Body of pancreas (tissue), 4 donors: Measurements from ENCODE around the gene FBXO28. TPM values are rescaled to one million over a fixed set of nuclear protein-coding genes. Genes with fewer than 3 reads are reported as not detected.

Experiments
- ATAC-seq: fragments of 150-250 bp; one replicate; pipeline ENCODE4 v1.9.1; 2016
- DNase-seq, 4 donors: peaks; one replicate each; pipeline ENCODE4 v3.0.0-alpha.2; 2019
- H3K27ac ChIP-seq, 4 donors: fragments of 200-600 bp; sonication (generic); 1 replicate in 3 of 4; 2 replicates in 1 of 4; pipeline versions ENCODE4 v1.5.1 to v1.6.1; 2016 to 2019; ENCODE audit warnings: mild to moderate bottlenecking in 1 of 4, mixed read lengths in 1 of 4, moderate library complexity in 1 of 4
- H3K27me3 ChIP-seq, 2 donors: fragments of 200-600 bp; sonication (generic); one replicate each; pipeline ENCODE4 v1.6.0; 2016; ENCODE audit warnings: mild to moderate bottlenecking in 1 of 2
- H3K36me3 ChIP-seq, 2 donors: fragments of 200-600 bp; sonication (generic); replicated peaks in 1 of 2; 2 replicates each; pipeline ENCODE4 v1.5.1; 2016; ENCODE audit warnings: low read depth in 2 of 2; ENCODE audit not compliant: insufficient read depth in 1 of 2
- H3K4me1 ChIP-seq: fragments of 200-600 bp; sonication (generic); one replicate; pipeline ENCODE4 v1.6.0; 2016
- H3K4me3 ChIP-seq, 2 donors: fragments of 200-600 bp; sonication (generic); 1 replicate in 1 of 2; 2 replicates in 1 of 2; pipeline ENCODE4 v1.5.1; 2016 to 2019
- H3K9me3 ChIP-seq, 3 donors: fragments of 200-600 bp; sonication (generic); 1 replicate in 2 of 3; 2 replicates in 1 of 3; pipeline ENCODE4 v1.5.1; 2016
- CTCF ChIP-seq, 7 experiments: fragments of 450-650 bp in 4 of 7; fragments of 200-600 bp in 3 of 7; sonication (generic) in 3 of 7; IDR thresholded peaks; one replicate each; pipeline ENCODE4 v1.5.1; 2016 to 2019; ENCODE audit warnings: antibody characterized with exemption in 7 of 7
- POLR2A ChIP-seq, 3 donors: fragments of 450-650 bp; IDR thresholded peaks; one replicate each; pipeline ENCODE4 v1.6.1; 2016; ENCODE audit warnings: antibody characterized with exemption in 3 of 3, mild to moderate bottlenecking in 2 of 3
- WGBS, 2 donors: methylation state at CpG; one replicate each; pipeline ENCODE4 v1.1.5; 2017; 5-methylcytosine and 5-hydroxymethylcytosine counted together
- intact Hi-C: fragments of 100-400 bp; cut with DNase I; formaldehyde crosslinking; loops from one replicate; pipeline ENCODE4 v1.15.1; 2023
- total RNA-seq, 2 donors: library from RNA; depleted of rRNA; stranded (reverse); fragments of >200 nt; gene quantifications; one replicate each; pipeline ENCODE4 v1.1.0, GENCODE V29; 2016

FBXO28 gene
- total RNA-seq, 2 donors from 2014 or later: 3.0 to 13.7 TPM

GRCh38 chr1:224133741-224134299 lies 19.9 kb downstream of the FBXO28 start:
- H3K9me3 ChIP-seq: no peaks in the 10 kb centered on the region
- no peak overlapping the region for H3K27ac ChIP-seq
- ATAC-seq (no peak), DNase-seq (no peak)
- H3K4me1 ChIP-seq: peaks cover 4% of the 10 kb centered on the region
- no peaks in the 10 kb centered on the region for H3K27me3 ChIP-seq
- H3K4me3 ChIP-seq: no peak overlapping the region
- intact Hi-C loops: no loop called here
- TF ChIP-seq CTCF (IDR thresholded peaks at IDR 0.05) (no peak), POLR2A (IDR thresholded peaks at IDR 0.05) (no peak)
- H3K36me3 ChIP-seq: peaks cover 0 to 8% of the 10 kb centered on the region in 2 donors
- 77 to 92% methylated on average over 5 of the region's 5 CpGs for WGBS, 2 donors

GRCh38 chr1:224137518-224137917 lies 23.6 kb downstream of the FBXO28 start:
- Histone ChIP-seq H3K36me3 (peaks cover 0 to 6% of the 10 kb centered on the region in 2 donors), H3K9me3 (no peaks in the 10 kb centered on the region), H3K4me3 (no peak overlapping the region), H3K27ac (no peak overlapping the region), H3K4me1 (peaks cover 4% of the 10 kb centered on the region), H3K27me3 (no peaks in the 10 kb centered on the region)
- ATAC-seq (no peak), DNase-seq (no peak)
- intact Hi-C loops: no loop called here
- TF ChIP-seq CTCF (IDR thresholded peaks at IDR 0.05) (no peak), POLR2A (IDR thresholded peaks at IDR 0.05) (no peak)

GRCh38 chr1:224138198-224138597 lies 24.3 kb downstream of the FBXO28 start:
- TF ChIP-seq CTCF (IDR thresholded peaks at IDR 0.05) (no peak), POLR2A (IDR thresholded peaks at IDR 0.05) (no peak)
- ATAC-seq (no peak), DNase-seq (no peak)
- no peaks in the 10 kb centered on the region for H3K9me3 ChIP-seq
- H3K36me3 ChIP-seq: peaks cover 0 to 4% of the 10 kb centered on the region in 2 donors
- H3K4me3 ChIP-seq: no peak overlapping the region
- H3K27ac ChIP-seq: no peak overlapping the region
- peaks cover 4% of the 10 kb centered on the region for H3K4me1 ChIP-seq
- H3K27me3 ChIP-seq: no peaks in the 10 kb centered on the region
- intact Hi-C loops: no loop called here
- 85 to 96% methylated on average over 3 of the region's 3 CpGs for WGBS, 2 donors

- no peaks in the 10 kb centered on the region for H3K4me1 ChIP-seq
- TF ChIP-seq POLR2A (IDR thresholded peaks at IDR 0.05): no peak
- no peak for TF ChIP-seq CTCF (IDR thresholded peaks at IDR 0.05)
- 81 to 88% methylated on average over 3 of the region's 3 CpGs for WGBS, 2 donors
- no peaks in the 10 kb centered on the region for H3K27me3 ChIP-seq
- H3K27ac ChIP-seq: no peak overlapping the region
- H3K9me3 ChIP-seq: no peaks in the 10 kb centered on the region
- intact Hi-C loops: no loop called here
- peaks cover 0 to 2% of the 10 kb centered on the region in 2 donors for H3K36me3 ChIP-seq
- H3K4me3 ChIP-seq: no peak overlapping the region
- DNase-seq: no peak
- no peak for ATAC-seq
Measured at GRCh38 chr1:224141693-224142092, 27.8 kb downstream of the FBXO28 start.

- Histone ChIP-seq H3K9me3 (no peaks in the 10 kb centered on the region), H3K4me3 (no peak overlapping the region), H3K27ac (no peak overlapping the region), H3K4me1 (no peaks in the 10 kb centered on the region), H3K36me3 (no peaks in the 10 kb centered on the region), H3K27me3 (no peaks in the 10 kb centered on the region)
- intact Hi-C loops: no loop called here
- no peak for ATAC-seq
- TF ChIP-seq POLR2A (IDR thresholded peaks at IDR 0.05) (no peak), CTCF (IDR thresholded peaks at IDR 0.05) (no peak)
- 59 to 76% methylated on average over 1 of the region's 1 CpG for WGBS, 2 donors
- DNase-seq: no peak
Measured at GRCh38 chr1:224149709-224150108, 35.8 kb downstream of the FBXO28 start.
